Activated T-cell treated with anti-CD3 and anti-CD28 coated beads, Interleukin-2, amount 50 U/mL, for 24 hours (primary cell): ENCODE data around the gene ACP5.
"Not testable (repeated sequence)": the region's sequence is repeated elsewhere in the genome, so short reads cannot be mapped to it uniquely, and the experiment has no call there.

Experiments
- DNase-seq: peaks from one replicate; pipeline ENCODE4 v3.0.0-alpha.2; 2020
- H3K27ac Mint-ChIP-seq: 2 replicates; pipeline ENCODE4 v1.8.0; 2020; ENCODE audit warnings: mild to moderate bottlenecking, mixed read lengths
- H3K27me3 Mint-ChIP-seq: 2 replicates; pipeline ENCODE4 v1.8.0; 2020; ENCODE audit warnings: mixed read lengths
- H3K36me3 Mint-ChIP-seq: 2 replicates; pipeline ENCODE4 v1.8.0; 2020; ENCODE audit warnings: low read depth, mixed read lengths
- H3K4me1 Mint-ChIP-seq: 2 replicates; pipeline ENCODE4 v1.8.0; 2020; ENCODE audit warnings: low read depth, mixed read lengths
- H3K4me3 Mint-ChIP-seq: 2 replicates; pipeline ENCODE4 v1.8.0; 2020; ENCODE audit warnings: mild to moderate bottlenecking, moderate library complexity, mixed read lengths
- H3K9me3 Mint-ChIP-seq: 2 replicates; pipeline ENCODE4 v1.8.0; 2020; ENCODE audit warnings: mixed read lengths

Gene ACP5

GRCh38 chr19:11577451-11578257, at the start of gene ACP5:
Gene ACP5 (minus strand): TSS chr19:11577645. CDS start chr19:11577317, 328 bp downstream.
- Mint-ChIP-seq H3K27ac (peak within 1 kb of the TSS; percentile 59), H3K27me3 (no peaks in the 10 kb centered on the region), H3K9me3 (no peaks in the 10 kb centered on the region), H3K36me3 (peaks cover 6% of the 10 kb centered on the region), H3K4me3 (peak within 1 kb of the TSS; percentile 64), H3K4me1 (peaks cover 38% of the 10 kb centered on the region)
- DNase-seq: no peak

- Mint-ChIP-seq H3K36me3 (peaks cover 5% of the 10 kb centered on the region), H3K27me3 (peaks cover 36% of the 10 kb centered on the region), H3K4me3 (no peak overlapping the region), H3K4me1 (peaks cover 15% of the 10 kb centered on the region), H3K9me3 (peaks cover under 1% of the 10 kb centered on the region), H3K27ac (no peak overlapping the region)
- DNase-seq: no peak
Measured at GRCh38 chr19:11626252-11626651, 48.8 kb upstream of the ACP5 start.

GRCh38 chr19:11624069-11624463, 46.6 kb upstream of the ACP5 start:
- Mint-ChIP-seq H3K27ac (no peak overlapping the region), H3K27me3 (peaks cover 28% of the 10 kb centered on the region), H3K36me3 (peaks cover 27% of the 10 kb centered on the region), H3K4me1 (peaks cover 15% of the 10 kb centered on the region), H3K9me3 (peaks cover 8% of the 10 kb centered on the region), H3K4me3 (peak overlapping the region; percentile 66)
- DNase-seq: no peak

GRCh38 chr19:11622401-11622800, 45.0 kb upstream of the ACP5 start:
- Mint-ChIP-seq H3K4me1 (peaks cover 15% of the 10 kb centered on the region), H3K9me3 (peaks cover 19% of the 10 kb centered on the region)

GRCh38 chr19:11620553-11620952, 43.1 kb upstream of the ACP5 start:
- Mint-ChIP-seq H3K9me3 (peaks cover 28% of the 10 kb centered on the region), H3K4me1 (peaks cover 15% of the 10 kb centered on the region), H3K4me3 (no peak overlapping the region), H3K27ac (no peak overlapping the region), H3K27me3 (peaks cover 16% of the 10 kb centered on the region), H3K36me3 (peaks cover 61% of the 10 kb centered on the region)
- no peak for DNase-seq

More at GRCh38 chr19:11622401-11622800, 45.0 kb upstream of the ACP5 start:
- not testable (repeated sequence) for H3K27ac Mint-ChIP-seq, H3K4me3 Mint-ChIP-seq, DNase-seq
- Mint-ChIP-seq H3K36me3 (peaks cover 44% of the 10 kb centered on the region), H3K27me3 (peaks cover 28% of the 10 kb centered on the region)

GRCh38 chr19:11617180-11618062, 40.0 kb upstream of the ACP5 start:
- no peak overlapping the region for H3K27ac Mint-ChIP-seq
- H3K27me3 Mint-ChIP-seq: no peaks in the 10 kb centered on the region
- H3K36me3 Mint-ChIP-seq: peaks cover 85% of the 10 kb centered on the region
- H3K4me1 Mint-ChIP-seq: peaks cover 5% of the 10 kb centered on the region
- H3K4me3 Mint-ChIP-seq: no peak overlapping the region
- H3K9me3 Mint-ChIP-seq: peaks cover 31% of the 10 kb centered on the region
- no peak for DNase-seq

GRCh38 chr19:11612816-11613511, 35.5 kb upstream of the ACP5 start:
- Mint-ChIP-seq H3K9me3 (peaks cover 17% of the 10 kb centered on the region), H3K4me3 (no peak overlapping the region), H3K4me1 (peaks cover 5% of the 10 kb centered on the region), H3K27ac (no peak overlapping the region), H3K36me3 (peaks cover 58% of the 10 kb centered on the region), H3K27me3 (no peaks in the 10 kb centered on the region)
- no peak for DNase-seq

GRCh38 chr19:11611730-11612129, 34.3 kb upstream of the ACP5 start:
- Mint-ChIP-seq H3K36me3 (peaks cover 57% of the 10 kb centered on the region), H3K27me3 (no peaks in the 10 kb centered on the region), H3K9me3 (peaks cover 12% of the 10 kb centered on the region), H3K4me1 (peaks cover 5% of the 10 kb centered on the region), H3K4me3 (no peak overlapping the region), H3K27ac (no peak overlapping the region)
- DNase-seq: no peak

GRCh38 chr19:11606484-11606883, 29.0 kb upstream of the ACP5 start:
- Mint-ChIP-seq H3K4me3 (no peak overlapping the region), H3K9me3 (peaks cover 17% of the 10 kb centered on the region), H3K27me3 (no peaks in the 10 kb centered on the region), H3K36me3 (peaks cover 59% of the 10 kb centered on the region), H3K27ac (no peak overlapping the region), H3K4me1 (peaks cover 6% of the 10 kb centered on the region)
- no peak for DNase-seq

GRCh38 chr19:11599704-11600103, 22.3 kb upstream of the ACP5 start:
- Mint-ChIP-seq H3K4me1 (peaks cover 35% of the 10 kb centered on the region), H3K36me3 (peaks cover 40% of the 10 kb centered on the region)
- DNase-seq, H3K27me3 Mint-ChIP-seq, H3K4me3 Mint-ChIP-seq, H3K27ac Mint-ChIP-seq, H3K9me3 Mint-ChIP-seq: not testable (repeated sequence)

GRCh38 chr19:11598746-11599145, 21.3 kb upstream of the ACP5 start:
- Mint-ChIP-seq H3K4me1 (peaks cover 35% of the 10 kb centered on the region), H3K36me3 (peaks cover 31% of the 10 kb centered on the region), H3K27me3 (no peaks in the 10 kb centered on the region), H3K4me3 (peak overlapping the region; percentile 90), H3K27ac (no peak overlapping the region), H3K9me3 (no peaks in the 10 kb centered on the region)
- DNase-seq: no peak

- H3K27ac Mint-ChIP-seq: peak overlapping the region; percentile 85
- no peaks in the 10 kb centered on the region for H3K27me3 Mint-ChIP-seq
- no peak for DNase-seq
- H3K4me1 Mint-ChIP-seq: peaks cover 35% of the 10 kb centered on the region
- H3K9me3 Mint-ChIP-seq: no peaks in the 10 kb centered on the region
- peaks cover 26% of the 10 kb centered on the region for H3K36me3 Mint-ChIP-seq
- H3K4me3 Mint-ChIP-seq: peak overlapping the region; percentile 90
Measured at GRCh38 chr19:11598103-11598483, 20.6 kb upstream of the ACP5 start.

- peak within 1 kb of the TSS; percentile 90 for H3K27ac Mint-ChIP-seq
- peaks cover 20% of the 10 kb centered on the region for H3K36me3 Mint-ChIP-seq
- no peaks in the 10 kb centered on the region for H3K27me3 Mint-ChIP-seq
- DNase-seq: peak; percentile 97
- peaks cover 33% of the 10 kb centered on the region for H3K4me1 Mint-ChIP-seq
- H3K9me3 Mint-ChIP-seq: no peaks in the 10 kb centered on the region
- peak within 1 kb of the TSS; percentile 90 for H3K4me3 Mint-ChIP-seq
Measured at GRCh38 chr19:11597202-11598102, 20.0 kb upstream of the ACP5 start, which contains the start of gene ZNF627. Gene ZNF627 (plus strand): TSS chr19:11597483. CDS start chr19:11597628, 145 bp downstream.
